Uterine smooth muscle cell (primary cell): Measurements from ENCODE around the gene TMEM200C. TPM values are rescaled to one million over a fixed set of nuclear protein-coding genes. Genes with fewer than 3 reads are reported as not detected.

Experiments
- total RNA-seq: library from RNA; depleted of rRNA; stranded (reverse); fragments of >200 nt; gene quantifications from 2 replicates; pipeline ENCODE4 v1.2.3, GENCODE V29; 2014

The TMEM200C gene
- total RNA-seq, result 0.11 and 0.12 TPM in 2 replicates

GRCh38 chr18:5895299-5895875 lies at the start of gene TMEM200C:
TMEM200C (minus strand) TSS chr18:5895522; CDS start chr18:5892063, 3,459 bp downstream.

